BJ (cell line): ENCODE data around the gene STK25. TPM values are rescaled to one million over a fixed set of nuclear protein-coding genes. Genes with fewer than 3 reads are reported as not detected.

Experiments used
- CTCF ChIA-PET: fragments of 350-600 bp; formaldehyde crosslinking; extraction: SDS; loops from one replicate; lab custom pipeline; 2021; ENCODE audit warnings: antibody characterized with exemption, inconsistent platforms; lab: Yijun Ruan, JAX
- POLR2A ChIA-PET: fragments of 300-600 bp; sonication (Branson Sonifier 250); formaldehyde crosslinking; extraction: SDS; loops from one replicate; lab custom pipeline; 2021; ENCODE audit warnings: antibody characterized with exemption; lab: Charles Lee
- DNase-seq: peaks from one replicate; pipeline ENCODE4 v3.0.0-alpha.2; 2011; ENCODE audit warnings: low read depth
- H3K27me3 ChIP-seq: 2 replicates; pipeline ENCODE4 v1.6.0; 2011; ENCODE audit warnings: low read length; ENCODE audit not compliant: control insufficient read depth, insufficient read depth
- H3K36me3 ChIP-seq: 2 replicates; pipeline ENCODE4 v1.5.1; 2011; ENCODE audit warnings: low read length; ENCODE audit not compliant: control insufficient read depth, insufficient read depth
- H3K4me3 ChIP-seq: 2 replicates; pipeline ENCODE4 v1.5.1; 2011; ENCODE audit warnings: low read depth, mild to moderate bottlenecking, control low read depth, low read length
- CTCF ChIP-seq: IDR thresholded peaks from 2 replicates; pipeline ENCODE4 v1.5.1; 2011; ENCODE audit warnings: low read depth, mild to moderate bottlenecking, control low read depth, inconsistent platforms, low read length, moderate library complexity; ENCODE audit not compliant: insufficient read depth
- polyA plus RNA-seq: library from polyadenylated mRNA; depleted of rRNA; stranded (reverse); fragments of >200 nt; gene quantifications from 2 replicates; pipeline ENCODE4 v1.2.3, GENCODE V29; 2011

STK25 gene
- polyA plus RNA-seq, 1 experiment = 386 TPM

- TF ChIP-seq CTCF = no peak
- POLR2A ChIA-PET = no interaction called here
- Histone ChIP-seq H3K27me3 (no peaks in the 10 kb centered on the region), H3K4me3 (no peak overlapping the region), H3K36me3 (peaks cover 26% of the 10 kb centered on the region)
- DNase-seq = no peak
- CTCF ChIA-PET = interaction anchor here (0.9 kb wide), 1 partner anchor 11 kb away, joined by 3 read pairs; no protein-coding TSS in a partner anchor
Observed at GRCh38 chr2:241490825-241491506, 17.4 kb downstream of the STK25 start.

GRCh38 chr2:241489733-241490680 is 18.4 kb downstream of the STK25 start:
- Histone ChIP-seq H3K36me3 (peaks cover 19% of the 10 kb centered on the region), H3K4me3 (no peak overlapping the region), H3K27me3 (no peaks in the 10 kb centered on the region)
- CTCF ChIA-PET = interaction anchor here (0.9 to 1.6 kb wide), 3 partner anchors 9 to 12 kb away, joined by 3 to 7 read pairs (median 3); no protein-coding TSS in a partner anchor
- no peak for DNase-seq
- POLR2A ChIA-PET = no interaction called here
- TF ChIP-seq CTCF = no peak

GRCh38 chr2:241489088-241489487 is 19.3 kb downstream of the STK25 start:
- no peak overlapping the region for H3K4me3 ChIP-seq
- CTCF ChIA-PET = interaction anchor here (1.3 to 1.6 kb wide), 2 partner anchors 10 kb away, joined by 3 to 7 read pairs; no protein-coding TSS in a partner anchor
- peaks cover 11% of the 10 kb centered on the region for H3K36me3 ChIP-seq
- POLR2A ChIA-PET = no interaction called here
- no peak for DNase-seq
- no peaks in the 10 kb centered on the region for H3K27me3 ChIP-seq
- TF ChIP-seq CTCF = no peak

GRCh38 chr2:241485172-241485911 is 23.0 kb downstream of the STK25 start:
- POLR2A ChIA-PET = interaction anchor here (0.6 kb wide), 1 partner anchor 43 kb away, joined by 4 read pairs; no protein-coding TSS in a partner anchor
- TF ChIP-seq CTCF = no peak
- CTCF ChIA-PET = no interaction called here

More at GRCh38 chr2:241485172-241485911, 23.0 kb downstream of the STK25 start:
- H3K4me3 ChIP-seq = no peak overlapping the region
- no peaks in the 10 kb centered on the region for H3K27me3 ChIP-seq
- H3K36me3 ChIP-seq = peaks cover 7% of the 10 kb centered on the region
- no peak for DNase-seq
